ENCODE measurements around the gene LYG1.
"Not testable (repeated sequence)": the region's sequence is repeated elsewhere in the genome, so short reads cannot be mapped to it uniquely, and the experiment has no call there.

LYG1 gene

GRCh38 chr2:99297994-99298393 lies 3.0 kb downstream of the LYG1 start:
- no peak overlapping the region for H3K4me3 Mint-ChIP-seq
- no peaks in the 10 kb centered on the region for H3K27me3 Mint-ChIP-seq
- no peak overlapping the region for H3K27ac Mint-ChIP-seq
- H3K9me3 Mint-ChIP-seq: no peaks in the 10 kb centered on the region
- no peaks in the 10 kb centered on the region for H3K4me1 Mint-ChIP-seq
- H3K36me3 Mint-ChIP-seq: peaks cover 15% of the 10 kb centered on the region

GRCh38 chr2:99285526-99285925 lies 15.5 kb downstream of the LYG1 start:
- Mint-ChIP-seq H3K9me3 (no peaks in the 10 kb centered on the region), H3K4me3 (no peak overlapping the region), H3K4me1 (no peaks in the 10 kb centered on the region), H3K27me3 (no peaks in the 10 kb centered on the region), H3K27ac (no peak overlapping the region), H3K36me3 (peaks cover 11% of the 10 kb centered on the region)

- H3K4me1 Mint-ChIP-seq: no peaks in the 10 kb centered on the region
- peaks cover 23% of the 10 kb centered on the region for H3K36me3 Mint-ChIP-seq
- H3K4me3 Mint-ChIP-seq: no peak overlapping the region
- no peak overlapping the region for H3K27ac Mint-ChIP-seq
- H3K27me3 Mint-ChIP-seq: no peaks in the 10 kb centered on the region
- H3K9me3 Mint-ChIP-seq: no peaks in the 10 kb centered on the region
These were observed 20.9 kb downstream of the LYG1 start for GRCh38 chr2:99279969-99280695.

GRCh38 chr2:99278793-99279291 lies 22.2 kb downstream of the LYG1 start:
- Mint-ChIP-seq H3K4me1 (no peaks in the 10 kb centered on the region), H3K4me3 (no peak overlapping the region), H3K36me3 (peaks cover 23% of the 10 kb centered on the region), H3K27me3 (no peaks in the 10 kb centered on the region), H3K9me3 (no peaks in the 10 kb centered on the region), H3K27ac (no peak overlapping the region)

- not testable (repeated sequence) for H3K9me3 Mint-ChIP-seq, H3K4me1 Mint-ChIP-seq, H3K27ac Mint-ChIP-seq, H3K27me3 Mint-ChIP-seq, H3K4me3 Mint-ChIP-seq
- H3K36me3 Mint-ChIP-seq: peaks cover 22% of the 10 kb centered on the region
These were observed 22.7 kb downstream of the LYG1 start for GRCh38 chr2:99278195-99278765.

GRCh38 chr2:99275882-99276281 lies 25.1 kb downstream of the LYG1 start:
- Mint-ChIP-seq H3K27ac (no peak overlapping the region), H3K27me3 (no peaks in the 10 kb centered on the region), H3K36me3 (peaks cover 25% of the 10 kb centered on the region), H3K4me3 (no peak overlapping the region), H3K9me3 (no peaks in the 10 kb centered on the region), H3K4me1 (no peaks in the 10 kb centered on the region)

GRCh38 chr2:99261242-99261641 lies 39.8 kb downstream of the LYG1 start:
- H3K27me3 Mint-ChIP-seq: no peaks in the 10 kb centered on the region
- no peaks in the 10 kb centered on the region for H3K9me3 Mint-ChIP-seq
- H3K27ac Mint-ChIP-seq: no peak overlapping the region
- H3K4me1 Mint-ChIP-seq: no peaks in the 10 kb centered on the region
- no peak overlapping the region for H3K4me3 Mint-ChIP-seq
- H3K36me3 Mint-ChIP-seq: peaks cover 10% of the 10 kb centered on the region

GRCh38 chr2:99260184-99260583 lies 40.8 kb downstream of the LYG1 start:
- no peaks in the 10 kb centered on the region for H3K4me1 Mint-ChIP-seq
- H3K36me3 Mint-ChIP-seq: peaks cover 9% of the 10 kb centered on the region
- no peak overlapping the region for H3K4me3 Mint-ChIP-seq
- H3K9me3 Mint-ChIP-seq: no peaks in the 10 kb centered on the region
- H3K27me3 Mint-ChIP-seq: no peaks in the 10 kb centered on the region
- no peak overlapping the region for H3K27ac Mint-ChIP-seq

GRCh38 chr2:99259465-99259864 lies 41.5 kb downstream of the LYG1 start:
- H3K9me3 Mint-ChIP-seq: no peaks in the 10 kb centered on the region
- H3K4me3 Mint-ChIP-seq: no peak overlapping the region
- H3K4me1 Mint-ChIP-seq: no peaks in the 10 kb centered on the region
- no peak overlapping the region for H3K27ac Mint-ChIP-seq
- no peaks in the 10 kb centered on the region for H3K27me3 Mint-ChIP-seq
- peaks cover 9% of the 10 kb centered on the region for H3K36me3 Mint-ChIP-seq

GRCh38 chr2:99256677-99257076 lies 44.3 kb downstream of the LYG1 start:
- no peak overlapping the region for H3K27ac Mint-ChIP-seq

GRCh38 chr2:99255491-99256318 lies 45.3 kb downstream of the LYG1 start, which contains the start of gene LYG2:
Gene LYG2, minus strand, starts transcription at chr2:99255666. Its CDS starts 1,406 bp downstream, at chr2:99254260.
- Mint-ChIP-seq H3K27me3 (no peaks in the 10 kb centered on the region), H3K4me3 (no peak within 1 kb of the TSS), H3K27ac (no peak within 1 kb of the TSS), H3K36me3 (peaks cover 12% of the 10 kb centered on the region), H3K9me3 (no peaks in the 10 kb centered on the region), H3K4me1 (no peaks in the 10 kb centered on the region)

More at GRCh38 chr2:99256677-99257076, 44.3 kb downstream of the LYG1 start:
- Mint-ChIP-seq H3K4me1 (no peaks in the 10 kb centered on the region), H3K9me3 (no peaks in the 10 kb centered on the region), H3K27me3 (no peaks in the 10 kb centered on the region), H3K36me3 (peaks cover 9% of the 10 kb centered on the region), H3K4me3 (no peak overlapping the region)

GRCh38 chr2:99249951-99250350 lies 51.0 kb downstream of the LYG1 start:
- peaks cover 14% of the 10 kb centered on the region for H3K36me3 Mint-ChIP-seq
- no peak overlapping the region for H3K4me3 Mint-ChIP-seq
- no peaks in the 10 kb centered on the region for H3K4me1 Mint-ChIP-seq
- no peak overlapping the region for H3K27ac Mint-ChIP-seq
- H3K9me3 Mint-ChIP-seq: no peaks in the 10 kb centered on the region
- H3K27me3 Mint-ChIP-seq: no peaks in the 10 kb centered on the region

- no peak overlapping the region for H3K4me3 Mint-ChIP-seq
- no peaks in the 10 kb centered on the region for H3K27me3 Mint-ChIP-seq
- H3K36me3 Mint-ChIP-seq: peaks cover 7% of the 10 kb centered on the region
- H3K27ac Mint-ChIP-seq: no peak overlapping the region
- H3K4me1 Mint-ChIP-seq: no peaks in the 10 kb centered on the region
- H3K9me3 Mint-ChIP-seq: no peaks in the 10 kb centered on the region
These were observed 58.8 kb downstream of the LYG1 start for GRCh38 chr2:99242151-99242550.

GRCh38 chr2:99240431-99240830 lies 60.6 kb downstream of the LYG1 start:
- Mint-ChIP-seq H3K4me3 (no peak overlapping the region), H3K27me3 (no peaks in the 10 kb centered on the region), H3K36me3 (peaks cover 1% of the 10 kb centered on the region), H3K27ac (no peak overlapping the region), H3K9me3 (no peaks in the 10 kb centered on the region), H3K4me1 (no peaks in the 10 kb centered on the region)

- H3K36me3 Mint-ChIP-seq: peaks cover 3% of the 10 kb centered on the region
- no peaks in the 10 kb centered on the region for H3K27me3 Mint-ChIP-seq
- no peak overlapping the region for H3K4me3 Mint-ChIP-seq
- H3K4me1 Mint-ChIP-seq: no peaks in the 10 kb centered on the region
- no peaks in the 10 kb centered on the region for H3K9me3 Mint-ChIP-seq
- H3K27ac Mint-ChIP-seq: no peak overlapping the region
These were observed 62.4 kb downstream of the LYG1 start for GRCh38 chr2:99238599-99238998.

Data from activated naive CD4-positive, alpha-beta T cell treated with anti-CD3 and anti-CD28 coated beads, Interleukin-2, amount 50 U/mL, for 24 hours (primary cell).